HG03342 (cell line): ENCODE results near the gene GCSAM.
"Not testable (repeated sequence)": the region's sequence is repeated elsewhere in the genome, so short reads cannot be mapped to it uniquely, and the experiment has no call there.

Source experiments
- ATAC-seq: cut with Tn5 transposase; IDR thresholded peaks from one replicate; pipeline ENCODE4 v1.9.1; 2021; ENCODE audit warnings: mild to moderate bottlenecking, moderate library complexity; ENCODE audit not compliant: unreplicated experiment

The GCSAM gene

GRCh38 chr3:112074616-112075497 lies 58.2 kb downstream of the GCSAM start:
- peak; percentile 70 for ATAC-seq

GRCh38 chr3:112074006-112074405 lies 59.0 kb downstream of the GCSAM start:
- ATAC-seq = no peak

DNA sequence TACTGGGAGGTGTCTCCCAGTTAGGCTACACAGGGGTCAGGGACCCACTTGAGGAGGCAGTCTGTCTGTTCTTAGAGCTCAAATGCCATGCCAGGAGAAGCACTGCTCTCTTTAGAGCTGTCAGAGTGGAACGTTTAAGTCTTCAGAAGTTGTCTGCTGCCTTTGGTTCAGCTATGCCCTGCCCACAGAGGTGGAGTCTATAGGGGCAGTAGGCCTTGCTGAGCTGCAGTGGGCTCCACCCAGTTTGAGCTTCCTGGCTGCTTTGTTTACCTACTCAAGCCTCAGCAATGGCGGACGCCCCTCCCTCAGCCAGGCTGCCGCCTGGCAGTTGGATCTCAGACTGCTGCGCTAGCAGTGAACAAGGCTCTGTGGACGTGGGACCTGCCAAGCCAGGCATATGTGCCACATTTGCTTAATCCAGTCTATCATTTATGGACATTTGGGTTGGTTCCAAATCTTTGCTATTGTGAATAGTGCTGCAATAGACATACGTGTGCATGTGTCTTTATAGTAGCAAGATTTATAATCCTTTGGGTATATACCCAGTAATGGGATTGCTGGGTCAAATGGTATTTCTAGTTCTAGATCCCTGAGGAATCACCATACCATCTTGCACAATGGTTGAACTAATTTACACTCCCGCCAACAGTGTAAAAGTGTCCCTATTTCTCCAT lies 60.5 kb downstream of the GCSAM start:
- ATAC-seq = not testable (repeated sequence)
